RPMI8226 (cell line): ENCODE measurements around the gene ATG5.
A peak's percentile ranks its signal among the peaks of the same experiment; 100 is the strongest.
"Not testable (repeated sequence)": the region's sequence is repeated elsewhere in the genome, so short reads cannot be mapped to it uniquely, and the experiment has no call there.

Source experiments
- DNase-seq: peaks from one replicate; pipeline ENCODE4 v3.0.0-alpha.2; 2015

Gene ATG5

GRCh38 chr6:106309766-106310373, 15.7 kb downstream of the ATG5 start:
- DNase-seq, result no peak

DNA sequence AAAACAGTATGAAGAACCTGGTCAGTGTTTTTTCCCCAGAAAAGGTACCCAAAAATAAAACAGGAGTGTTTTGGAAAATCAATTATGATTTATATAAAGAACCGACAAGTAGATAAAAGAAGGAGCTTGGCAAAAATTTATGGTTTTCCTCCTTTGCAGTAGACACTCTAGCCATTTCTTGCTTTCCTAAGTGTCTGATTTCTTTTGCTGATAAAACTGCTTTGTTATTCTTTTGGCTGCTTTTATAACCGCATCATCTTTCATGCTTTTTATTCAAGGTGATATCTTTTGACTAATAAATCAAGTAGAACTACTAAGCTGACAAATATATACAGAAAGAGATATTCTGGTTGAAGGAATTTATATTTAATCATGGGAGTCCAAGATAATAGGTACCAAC, 16.6 kb downstream of the ATG5 start:
- no peak for DNase-seq

- DNase-seq, result no peak
These were observed 19.8 kb downstream of the ATG5 start for GRCh38 chr6:106305740-106306139.

DNA sequence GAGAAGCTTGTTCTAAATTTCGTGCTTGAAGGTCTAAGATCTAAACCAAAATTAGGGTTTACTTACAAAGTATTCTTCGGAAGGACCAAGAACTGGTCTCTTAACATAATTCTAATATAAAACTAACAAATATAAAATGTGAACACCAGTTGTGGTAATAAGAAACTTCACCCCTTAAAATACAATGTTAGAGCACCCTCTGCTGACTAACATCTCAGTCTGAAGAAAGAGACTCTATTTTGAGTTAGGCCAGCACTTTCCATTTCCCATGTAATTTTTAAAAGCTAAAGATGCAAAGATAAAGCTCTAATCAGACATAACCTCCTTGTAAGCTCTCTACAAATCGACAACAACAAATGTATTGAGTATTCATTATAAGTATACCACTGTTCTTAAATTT, 24.6 kb downstream of the ATG5 start:
- DNase-seq, result peak; percentile 9

DNA sequence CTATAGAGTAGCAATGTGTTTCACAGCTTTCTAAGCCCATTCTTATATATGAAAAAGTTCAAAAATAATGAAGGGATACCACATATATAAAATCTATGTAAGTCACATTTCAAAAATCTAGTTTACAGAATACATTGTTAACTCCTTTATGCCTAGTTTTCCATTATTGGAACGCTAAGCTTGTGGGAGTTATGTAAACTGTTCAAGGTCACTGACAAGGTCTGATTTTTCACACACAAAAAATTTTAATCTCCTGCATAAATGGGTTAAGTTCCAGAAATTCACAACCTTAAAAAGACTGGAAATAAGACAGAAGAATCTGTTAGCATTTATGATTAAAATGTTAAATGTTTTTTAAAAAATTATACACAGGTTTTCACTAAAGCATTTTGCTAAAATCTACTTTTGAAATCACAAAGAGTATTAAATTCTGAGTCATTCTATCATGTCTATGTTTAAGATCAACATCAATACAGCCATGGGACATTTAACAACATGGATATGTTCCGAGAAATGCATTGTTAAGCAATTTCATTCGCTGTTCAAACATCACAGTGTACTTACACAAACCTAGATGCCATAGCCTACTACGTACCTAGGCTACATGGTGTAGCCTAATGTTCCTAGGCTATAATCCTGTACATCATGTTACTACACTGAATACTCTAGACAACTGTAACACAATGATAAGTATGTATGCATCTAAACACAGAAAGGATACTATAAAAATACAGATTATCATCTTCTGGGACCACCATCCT, 25.4 kb downstream of the ATG5 start:
- no peak for DNase-seq

DNA sequence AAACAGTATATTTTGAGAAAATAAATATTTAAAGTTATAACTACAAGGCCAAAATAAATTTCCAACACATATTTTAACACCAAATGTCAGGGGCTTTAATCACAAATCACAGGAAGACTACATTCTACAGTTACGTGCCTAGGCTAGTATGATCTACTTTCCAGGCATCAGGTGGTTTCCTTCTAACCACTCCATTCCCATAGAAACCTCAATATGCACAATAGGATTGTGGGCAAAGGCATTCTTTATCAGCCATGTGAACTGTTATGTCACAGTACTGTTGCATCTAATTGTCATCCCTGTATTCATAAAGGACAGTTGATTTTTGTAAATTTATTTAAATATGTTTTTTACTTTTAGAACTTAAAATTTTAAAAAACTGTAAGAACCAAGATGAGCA, 32.4 kb downstream of the ATG5 start:
- DNase-seq, result no peak

GRCh38 chr6:106290954-106291353, 34.6 kb downstream of the ATG5 start:
- no peak for DNase-seq

- no peak for DNase-seq
These were observed 35.5 kb downstream of the ATG5 start for GRCh38 chr6:106290032-106290431.

GRCh38 chr6:106287215-106287614, 38.3 kb downstream of the ATG5 start:
- no peak for DNase-seq

- no peak for DNase-seq
These were observed 38.8 kb downstream of the ATG5 start for GRCh38 chr6:106286746-106287145.

DNA sequence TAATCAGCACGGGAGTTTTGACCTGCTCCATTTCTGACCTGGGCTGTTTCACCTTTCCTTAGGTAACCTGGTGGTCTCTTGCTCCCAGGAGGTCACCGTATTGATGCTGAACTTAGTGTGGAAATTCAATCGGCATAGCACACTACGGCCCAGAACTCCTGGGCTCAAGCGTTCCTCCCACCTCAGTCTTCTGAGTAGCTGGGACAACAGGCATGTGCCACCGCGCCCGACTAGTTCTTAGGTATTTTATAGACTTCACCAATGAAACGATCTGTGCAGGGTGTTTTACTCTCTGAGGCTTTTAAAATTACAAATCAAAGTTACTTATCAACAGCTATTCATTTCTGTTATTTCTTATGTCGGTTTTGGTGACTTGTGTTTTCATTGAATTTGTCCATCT, 42.1 kb downstream of the ATG5 start:
- DNase-seq, result no peak

GRCh38 chr6:106281661-106282060, 43.9 kb downstream of the ATG5 start:
- no peak for DNase-seq

DNA sequence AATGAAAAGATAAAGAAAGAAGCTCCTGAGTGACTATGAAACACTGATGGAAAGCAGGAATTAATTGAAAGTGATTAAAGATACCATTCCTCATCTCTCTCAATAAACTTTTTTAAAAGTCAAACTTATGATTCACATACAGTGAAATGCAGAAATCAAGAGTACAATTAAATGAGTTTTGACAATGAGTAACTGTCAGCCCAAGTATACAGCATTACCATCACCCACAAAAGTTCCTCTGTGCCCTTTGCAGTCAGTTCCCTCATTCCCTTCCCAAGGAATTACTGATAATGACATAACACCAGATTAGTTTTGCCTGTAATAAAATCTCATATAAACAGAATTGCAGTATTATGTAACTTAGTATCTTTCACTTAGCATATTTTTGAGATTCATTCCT, 44.5 kb downstream of the ATG5 start:
- DNase-seq, result no peak

- DNase-seq, result no peak
These were observed 46.4 kb downstream of the ATG5 start for GRCh38 chr6:106279179-106279578.

DNA sequence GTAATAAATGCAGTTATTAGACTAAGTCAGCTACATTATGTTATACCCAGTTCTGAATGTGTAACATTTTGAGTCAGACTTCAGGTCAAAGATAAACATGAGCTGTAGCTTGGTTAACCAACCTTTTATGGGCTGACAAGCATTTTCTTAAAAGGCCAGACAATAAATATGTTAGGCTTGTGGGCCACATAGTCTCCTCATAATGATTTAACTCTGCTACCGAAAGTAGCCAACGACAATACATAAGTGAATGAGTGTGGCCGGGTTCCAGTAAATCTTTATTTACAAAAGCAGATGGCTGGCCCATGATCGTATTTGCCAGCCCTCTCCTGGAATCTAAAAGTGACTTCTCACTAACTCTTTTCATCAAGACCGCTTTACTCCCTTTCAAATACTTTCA, 49.9 kb downstream of the ATG5 start:
- DNase-seq, result no peak

- DNase-seq, result no peak
These were observed 52.5 kb downstream of the ATG5 start for GRCh38 chr6:106273087-106273486.

GRCh38 chr6:106272287-106272686, 53.3 kb downstream of the ATG5 start:
- no peak for DNase-seq

DNA sequence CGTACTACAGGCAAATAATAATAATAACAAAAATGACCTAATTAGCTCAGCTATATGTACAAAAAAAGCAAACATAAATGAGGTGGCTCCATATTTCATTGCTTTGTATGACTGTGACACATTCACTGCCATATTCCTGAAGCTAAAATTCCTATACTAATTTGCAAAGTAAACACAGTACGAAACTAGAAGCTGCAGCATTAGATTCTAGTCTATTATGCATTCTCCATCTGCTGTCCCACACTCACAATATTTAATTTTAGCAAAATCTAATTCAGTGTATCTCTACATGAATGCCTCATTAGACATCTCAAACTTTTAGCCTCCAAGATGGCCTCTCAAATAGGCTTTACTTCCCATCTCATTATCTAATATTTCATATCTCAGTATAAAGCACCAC, 55.1 kb downstream of the ATG5 start:
- no peak for DNase-seq

GRCh38 chr6:106269268-106269919, 56.2 kb downstream of the ATG5 start:
- not testable (repeated sequence) for DNase-seq

- DNase-seq, result not testable (repeated sequence)
These were observed 57.1 kb downstream of the ATG5 start for GRCh38 chr6:106268500-106268899.

GRCh38 chr6:106264433-106264832, 61.1 kb downstream of the ATG5 start:
- not testable (repeated sequence) for DNase-seq

DNA sequence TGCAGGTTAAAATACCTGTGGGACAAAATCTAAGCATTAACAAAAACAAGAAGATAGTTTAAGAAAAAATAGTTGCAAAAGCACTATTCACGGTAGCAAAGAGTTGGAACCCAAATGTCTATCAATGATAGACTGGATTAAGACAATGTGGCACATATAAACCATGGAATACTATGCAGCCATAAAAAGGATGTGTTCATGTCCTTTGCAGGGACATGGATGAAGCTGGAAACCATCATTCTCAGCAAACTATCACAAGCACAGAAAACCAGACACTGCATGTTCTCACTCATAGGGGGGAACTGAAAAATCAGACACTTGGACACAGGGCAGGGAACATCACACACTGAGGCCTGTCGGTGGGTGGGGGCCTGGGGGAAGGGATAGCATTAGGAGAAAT, 65.8 kb downstream of the ATG5 start:
- DNase-seq, result not testable (repeated sequence)

DNA sequence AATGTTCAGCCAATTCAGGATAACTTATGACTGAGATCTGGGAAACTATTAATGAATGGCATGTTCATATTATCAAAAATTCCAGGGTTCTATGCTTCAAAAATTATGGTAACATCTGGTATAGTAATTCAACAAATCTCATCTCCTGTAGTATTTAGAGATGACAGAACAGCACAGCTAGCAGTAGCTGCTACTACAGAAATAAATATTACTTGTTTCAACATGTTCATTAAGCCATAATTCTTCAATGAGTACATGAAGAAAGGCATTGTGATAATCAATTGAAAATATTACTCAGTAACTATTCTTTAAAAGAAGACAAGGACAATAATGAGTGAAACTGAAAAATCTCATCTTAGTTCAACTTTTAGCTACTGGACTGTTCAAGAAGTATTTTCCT, 66.8 kb downstream of the ATG5 start:
- no peak for DNase-seq

GRCh38 chr6:106257195-106257594, 68.4 kb downstream of the ATG5 start:
- no peak for DNase-seq
